Fibroblast of skin of right biceps (primary cell): Measurements from ENCODE around the gene RADIL.

Experiments
- DNase-seq: peaks from one replicate; pipeline ENCODE4 v3.0.0-alpha.2; 2013

RADIL gene

GRCh38 chr7:4880218-4880617 is 3.3 kb downstream of the RADIL start:
- DNase-seq, result no peak

- DNase-seq, result no peak
Observed at GRCh38 chr7:4879396-4880081, 4.0 kb downstream of the RADIL start.

GRCh38 chr7:4878336-4879335 is 4.9 kb downstream of the RADIL start:
- no peak for DNase-seq

- no peak for DNase-seq
Observed at GRCh38 chr7:4876586-4876985, 6.9 kb downstream of the RADIL start.

GRCh38 chr7:4875391-4875790 is 8.1 kb downstream of the RADIL start:
- DNase-seq, result no peak

- DNase-seq, result no peak
Observed at GRCh38 chr7:4873071-4873944, 10.2 kb downstream of the RADIL start.

GRCh38 chr7:4871930-4872675 is 11.4 kb downstream of the RADIL start:
- DNase-seq, result no peak

- no peak for DNase-seq
Observed at GRCh38 chr7:4871056-4871680, 12.3 kb downstream of the RADIL start.

- DNase-seq, result no peak
Observed at GRCh38 chr7:4868493-4868892, 15.0 kb downstream of the RADIL start.

GRCh38 chr7:4866528-4867496 is 16.7 kb downstream of the RADIL start:
- no peak for DNase-seq

- DNase-seq, result no peak
Observed at GRCh38 chr7:4862156-4862555, 21.4 kb downstream of the RADIL start.

GRCh38 chr7:4861673-4862072 is 21.8 kb downstream of the RADIL start, which contains the start of gene PAPOLB:
PAPOLB (minus strand) TSS chr7:4862030; CDS start chr7:4861810, 220 bp downstream.
- peak; percentile 31 for DNase-seq

- DNase-seq, result no peak
Observed at GRCh38 chr7:4861227-4861626, 22.3 kb downstream of the RADIL start.

- DNase-seq, result no peak
Observed at GRCh38 chr7:4857189-4857588, 26.3 kb downstream of the RADIL start.

- DNase-seq, result no peak
Observed at GRCh38 chr7:4856336-4857057, 27.0 kb downstream of the RADIL start.

GRCh38 chr7:4854916-4855315 is 28.6 kb downstream of the RADIL start:
- DNase-seq, result no peak

GRCh38 chr7:4851459-4852422 is 31.8 kb downstream of the RADIL start:
- DNase-seq, result peak; percentile 24

GRCh38 chr7:4850262-4850795 is 33.2 kb downstream of the RADIL start:
- DNase-seq, result no peak
